CD4-positive, alpha-beta T cell treated with Interleukin-17A for 1 hour (primary cell): Measurements from ENCODE around the gene MAP3K5.
"Not testable (repeated sequence)": the region's sequence is repeated elsewhere in the genome, so short reads cannot be mapped to it uniquely, and the experiment has no call there.

ENCODE experiments used
- DNase-seq: peaks from one replicate; pipeline ENCODE4 v3.0.0-alpha.2; 2020

Gene MAP3K5

DNA sequence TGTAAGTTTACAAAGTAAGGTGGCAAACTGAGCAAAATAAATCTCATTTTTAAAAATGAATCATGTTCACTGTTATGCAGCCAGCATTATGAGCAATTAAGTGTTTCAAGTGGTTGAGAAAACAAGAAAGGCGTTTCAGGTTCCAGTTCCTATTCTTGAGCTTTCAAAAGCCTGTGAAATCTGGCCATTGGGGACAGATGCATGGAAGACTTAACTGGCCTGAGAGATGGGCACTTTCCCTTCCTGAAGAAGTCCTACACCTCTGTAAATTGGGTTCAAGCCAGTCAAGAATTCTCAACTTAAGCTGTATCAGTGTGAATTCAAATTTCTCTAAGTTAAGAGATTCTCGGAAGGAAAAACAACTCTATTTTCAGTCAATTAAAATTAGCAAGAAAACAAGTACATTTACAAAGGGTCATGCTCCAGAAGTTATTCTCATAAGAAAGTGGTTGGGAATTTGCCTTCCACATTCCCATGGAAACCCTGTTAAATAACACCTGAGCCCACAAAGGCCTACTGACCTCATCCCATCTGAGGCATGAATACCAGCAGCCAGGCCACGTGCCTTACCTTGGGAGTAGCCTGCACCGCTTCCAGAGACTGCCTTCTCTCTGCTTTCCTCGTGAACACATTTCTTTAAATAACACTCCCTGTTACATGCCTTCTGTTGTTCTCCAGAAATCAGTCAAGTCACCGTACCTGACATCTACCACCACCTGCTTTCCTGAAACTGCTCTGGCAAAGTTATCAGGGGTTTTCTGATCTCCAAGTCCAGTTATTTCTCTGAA is 19.4 kb downstream of the MAP3K5 start:
- DNase-seq, result no peak

DNA sequence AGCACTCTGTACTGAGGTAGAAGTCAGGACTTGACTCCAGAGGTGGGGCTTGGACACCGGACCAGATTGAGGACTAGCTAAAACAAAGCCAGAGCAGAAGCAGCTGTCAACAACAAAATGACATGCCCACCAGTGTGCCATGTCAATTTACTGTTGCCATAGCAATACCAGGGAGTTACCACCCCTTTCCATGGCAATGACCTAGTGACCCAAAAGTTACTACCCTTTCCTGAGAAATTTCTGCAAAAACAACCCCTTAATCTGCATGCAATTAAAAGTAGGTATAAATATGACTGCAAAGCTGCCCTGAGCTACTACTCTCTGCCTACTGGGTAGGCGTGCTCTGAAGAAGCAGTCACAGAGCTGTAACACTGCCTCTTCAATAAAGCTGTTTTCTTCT is 21.0 kb downstream of the MAP3K5 start:
- DNase-seq, result peak; percentile 44

DNA sequence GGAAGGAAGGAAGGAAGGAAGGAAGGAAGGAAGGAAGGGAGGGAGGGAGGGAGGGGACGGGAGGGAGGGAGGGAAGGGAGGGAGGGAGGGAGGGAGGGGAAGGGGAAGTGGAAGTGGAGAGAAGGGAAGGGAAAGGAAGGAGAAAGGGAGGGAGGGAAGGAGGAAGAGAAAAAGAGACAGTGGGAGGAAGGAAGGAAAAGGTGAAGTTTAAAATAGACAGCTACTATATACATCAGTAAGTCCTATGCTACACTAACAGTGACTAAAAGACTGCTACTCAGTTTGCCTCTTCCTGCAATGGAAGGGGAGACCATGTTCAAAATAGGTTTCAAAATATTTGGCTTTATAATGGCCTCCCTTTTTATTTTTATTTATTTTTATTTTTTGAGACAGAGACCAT is 22.5 kb downstream of the MAP3K5 start:
- DNase-seq, result no peak

DNA sequence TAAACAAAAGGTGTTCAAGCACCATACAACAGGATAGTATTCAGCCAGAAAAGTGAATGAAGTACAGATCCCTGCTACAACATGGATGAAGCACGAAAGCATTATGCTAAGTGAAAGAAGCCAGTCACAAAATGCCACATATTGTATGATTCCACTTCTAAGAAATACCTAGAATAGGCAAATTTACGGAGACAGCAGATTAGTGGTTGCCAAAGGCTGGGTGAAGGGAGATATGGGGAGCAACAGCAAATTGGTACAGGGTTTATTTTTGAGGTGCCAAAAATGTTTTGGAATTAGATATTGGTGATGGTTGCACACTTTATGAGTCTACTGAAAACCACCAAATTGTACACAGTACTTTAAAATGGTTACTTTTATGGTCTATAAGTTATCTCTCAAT is 23.2 kb downstream of the MAP3K5 start:
- DNase-seq, result no peak

DNA sequence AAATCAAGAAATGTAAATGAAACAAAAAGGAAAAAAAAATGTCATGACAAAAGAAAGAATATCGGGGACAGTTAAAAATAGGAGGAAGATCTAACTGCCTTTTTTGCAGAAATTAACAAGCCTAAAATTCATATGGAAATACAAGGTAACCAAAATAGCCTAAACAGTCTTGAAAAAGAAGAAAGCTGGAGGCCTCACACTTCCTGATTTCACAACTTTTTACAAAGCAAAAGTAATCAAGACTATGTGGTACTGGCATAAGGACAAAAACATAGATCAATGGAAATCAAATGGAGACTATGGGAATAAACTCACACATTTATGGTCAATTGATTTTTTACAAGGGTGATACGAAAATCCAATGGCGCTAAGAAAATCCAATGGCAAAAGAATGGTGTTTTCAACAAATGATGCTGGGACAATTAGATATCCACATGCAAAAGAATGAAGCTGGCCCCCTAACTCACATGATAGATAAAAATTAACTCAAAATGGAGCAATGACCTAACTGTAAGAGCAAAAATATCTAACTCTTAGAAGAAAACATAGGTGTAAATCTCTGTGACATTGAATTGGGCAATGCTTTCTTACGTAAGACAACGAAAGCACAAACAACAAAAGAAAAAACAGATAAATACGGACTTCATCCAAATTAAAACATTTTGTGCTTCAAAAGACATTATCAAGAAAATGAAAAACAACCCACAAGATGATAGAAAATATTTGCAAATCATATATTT is 24.5 kb downstream of the MAP3K5 start:
- DNase-seq, result no peak

DNA sequence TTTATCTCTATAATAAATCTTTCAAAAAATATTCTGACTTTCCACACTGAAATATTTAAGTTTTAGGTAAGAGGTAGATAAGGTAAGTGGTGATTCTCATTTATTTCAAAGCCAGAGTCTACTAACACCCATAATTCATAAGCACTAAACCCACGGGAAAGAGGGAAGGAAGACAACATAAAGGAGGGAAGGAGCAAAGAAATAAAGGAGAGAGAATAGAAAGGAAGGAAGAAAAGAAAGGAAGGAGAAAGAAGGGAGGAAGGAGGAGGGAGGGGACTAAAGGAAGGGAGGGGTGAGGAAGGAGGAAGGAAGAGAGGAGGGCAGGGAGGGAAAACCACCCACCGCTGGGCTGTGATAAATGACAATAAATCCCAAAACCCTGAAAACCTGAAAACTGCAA is 25.2 kb downstream of the MAP3K5 start:
- DNase-seq, result no peak

DNA sequence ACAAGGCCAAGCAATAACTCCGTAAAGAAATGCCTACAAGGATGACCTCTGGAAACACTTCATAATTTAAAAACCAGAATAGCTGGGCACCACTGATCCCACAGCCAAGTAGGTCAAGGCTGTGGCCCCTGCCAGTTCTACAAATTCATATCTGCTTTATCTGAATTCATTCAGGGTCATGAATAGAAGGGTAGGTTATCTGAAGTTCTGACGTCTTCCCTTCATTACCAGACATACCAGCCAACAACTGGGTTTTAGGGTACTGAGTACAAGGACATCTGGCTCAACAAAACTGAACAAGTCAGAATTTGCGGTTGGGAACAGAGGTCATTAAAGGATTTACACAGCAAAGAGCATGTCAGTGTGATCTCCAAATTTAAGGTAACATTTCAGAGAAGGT is 26.0 kb downstream of the MAP3K5 start:
- DNase-seq, result no peak

DNA sequence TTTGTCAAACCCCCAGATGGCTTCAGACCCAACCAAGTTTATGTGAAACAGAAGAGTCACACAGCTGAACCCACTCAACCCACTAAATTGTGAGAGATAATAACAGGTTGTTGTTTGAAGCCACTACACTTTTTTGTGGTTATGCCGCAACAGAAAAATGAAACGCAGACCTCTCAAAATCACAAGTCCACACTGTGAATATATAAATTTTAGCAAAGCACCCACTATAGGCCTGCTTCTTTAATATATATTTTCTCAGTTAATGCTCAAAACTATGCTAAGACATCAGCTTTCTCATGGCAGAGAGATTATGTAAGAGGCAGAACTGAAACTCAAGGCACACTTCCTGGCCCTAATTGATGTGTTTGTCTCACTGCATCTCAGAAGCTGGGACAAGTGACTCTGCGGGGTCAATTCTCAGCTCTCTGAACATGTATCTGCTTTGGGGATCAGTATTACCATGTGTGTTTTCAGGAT is 27.7 kb downstream of the MAP3K5 start:
- DNase-seq, result peak; percentile 55

DNA sequence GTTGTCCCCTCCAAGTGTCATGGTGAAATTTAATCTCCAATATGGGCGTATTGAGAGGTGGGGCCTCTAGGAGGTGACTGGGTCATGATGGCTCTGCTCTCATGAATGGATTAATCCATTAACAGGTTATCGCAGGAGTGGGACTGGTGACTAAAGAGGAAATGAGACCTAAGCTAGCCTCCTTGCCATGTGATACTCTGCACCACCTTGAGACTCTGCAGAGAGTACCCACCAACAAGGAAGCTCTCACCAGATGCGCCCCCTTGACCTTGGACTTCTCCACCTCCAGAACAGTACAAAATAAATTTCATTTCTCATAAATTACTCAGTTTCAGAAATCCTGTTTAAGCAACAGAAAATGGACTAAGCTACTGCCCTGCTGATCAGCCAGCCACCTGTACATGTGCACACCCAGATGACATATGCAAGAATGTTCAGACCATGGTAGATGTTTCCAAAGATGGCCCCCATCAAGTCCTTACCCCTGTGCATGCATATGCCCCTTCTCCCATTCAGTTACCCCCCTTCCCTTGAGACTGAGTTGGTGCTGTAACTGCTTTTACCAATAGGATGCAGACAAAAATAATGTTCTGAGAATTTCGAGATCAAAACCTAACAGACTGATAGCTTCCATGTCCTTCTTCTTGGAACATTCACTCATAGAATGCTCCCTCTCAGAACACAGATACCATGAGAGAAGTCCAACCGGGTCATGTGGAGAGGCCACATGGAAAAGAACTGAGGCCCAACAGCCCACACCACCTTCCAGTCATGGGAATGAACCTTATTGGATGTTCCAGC is 28.4 kb downstream of the MAP3K5 start:
- no peak for DNase-seq

DNA sequence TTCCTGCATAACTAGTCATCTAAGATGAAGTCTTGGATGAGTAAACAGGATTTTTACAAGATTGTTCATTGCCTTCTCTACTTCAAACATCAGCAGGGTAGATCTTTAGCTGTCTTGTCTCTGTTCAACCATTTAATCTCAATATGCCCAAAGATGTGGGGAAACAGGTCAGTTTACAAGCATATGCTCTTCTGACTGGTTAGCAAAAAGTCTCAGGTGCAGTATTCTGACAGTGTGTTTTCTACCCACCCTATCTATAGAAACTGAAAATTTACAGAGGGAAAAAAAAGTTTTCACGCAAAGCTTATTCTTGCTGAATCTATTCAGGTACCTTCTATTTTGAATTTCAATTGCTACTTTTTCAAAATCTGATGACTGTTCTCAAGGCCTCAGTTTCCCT is 29.0 kb downstream of the MAP3K5 start:
- no peak for DNase-seq

DNA sequence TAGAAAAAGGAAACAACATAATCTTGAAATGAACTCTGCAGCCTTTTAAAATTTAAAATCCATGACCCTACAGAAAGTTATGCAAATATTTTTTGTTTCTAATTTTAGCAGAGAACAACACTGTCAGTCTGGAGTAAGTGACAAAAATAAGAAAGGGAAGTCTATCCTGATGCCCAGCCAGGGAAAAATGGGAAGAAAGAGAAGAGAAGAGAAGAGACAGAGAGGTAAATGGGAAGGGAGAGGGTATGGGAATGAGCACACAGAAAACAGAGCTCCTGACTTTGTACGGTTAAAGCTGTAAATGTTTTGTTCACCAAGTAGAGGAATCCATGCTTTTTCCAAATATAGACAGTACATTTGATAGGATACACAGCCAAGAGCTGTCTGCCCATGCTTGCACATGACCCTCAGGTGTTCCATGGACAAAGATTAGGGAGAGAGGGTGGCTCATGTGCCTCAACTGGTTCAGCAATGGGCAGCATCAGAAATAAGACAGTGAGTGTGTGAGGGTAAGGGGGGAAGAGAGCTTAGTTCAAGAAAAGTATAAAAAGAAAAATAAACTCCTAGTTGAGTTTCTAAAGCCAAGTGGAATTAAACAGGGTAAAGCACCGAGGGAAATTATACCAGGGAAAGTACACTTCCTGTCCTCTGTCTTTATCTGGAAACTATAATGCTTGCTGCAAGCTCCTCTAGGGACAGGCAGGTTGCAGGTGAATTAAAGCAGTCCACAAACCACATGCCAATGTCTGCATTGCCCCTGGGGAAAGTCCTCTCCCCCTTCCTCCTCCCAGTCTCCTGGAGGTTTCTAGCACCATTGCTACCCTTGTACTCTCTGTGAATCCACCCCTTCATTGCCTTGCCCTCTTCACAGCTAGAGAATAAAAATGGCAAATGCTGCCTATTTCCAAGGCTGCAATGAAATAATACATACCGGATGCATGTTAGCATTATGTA is 30.0 kb downstream of the MAP3K5 start:
- no peak for DNase-seq

DNA sequence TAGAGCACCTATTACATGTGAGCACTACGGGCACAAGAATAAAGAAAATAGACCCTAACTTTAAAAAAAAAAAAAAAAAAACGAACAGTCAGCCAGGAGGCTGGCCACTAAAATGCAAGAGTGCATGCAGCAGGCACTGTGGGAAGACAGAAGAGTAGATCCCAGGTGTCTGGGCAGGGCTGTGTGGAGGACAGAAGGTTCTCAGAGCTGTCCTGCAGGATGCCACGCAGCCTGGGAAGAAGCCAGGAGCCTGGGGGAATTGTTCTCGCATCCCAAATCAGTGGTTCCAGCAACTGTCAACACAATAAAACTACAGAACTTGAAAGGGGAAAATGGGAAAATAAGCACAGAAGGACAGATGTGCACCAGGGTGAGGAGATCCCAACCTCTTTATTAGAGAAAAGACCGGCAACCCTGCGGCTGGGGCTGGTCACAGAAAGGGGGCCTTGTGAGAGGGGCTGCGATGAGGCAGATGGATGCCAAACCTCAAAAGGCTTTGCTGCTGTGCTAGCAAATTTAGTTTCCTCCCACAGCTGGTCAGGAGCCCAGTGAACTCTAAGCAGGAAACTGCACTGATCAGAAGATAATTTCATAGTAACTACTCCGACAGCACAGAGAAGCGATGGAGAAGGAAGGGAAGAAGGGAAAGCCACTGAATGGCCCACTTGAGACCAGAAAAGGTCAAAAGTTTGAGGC is 30.9 kb downstream of the MAP3K5 start:
- peak; percentile 57 for DNase-seq

DNA sequence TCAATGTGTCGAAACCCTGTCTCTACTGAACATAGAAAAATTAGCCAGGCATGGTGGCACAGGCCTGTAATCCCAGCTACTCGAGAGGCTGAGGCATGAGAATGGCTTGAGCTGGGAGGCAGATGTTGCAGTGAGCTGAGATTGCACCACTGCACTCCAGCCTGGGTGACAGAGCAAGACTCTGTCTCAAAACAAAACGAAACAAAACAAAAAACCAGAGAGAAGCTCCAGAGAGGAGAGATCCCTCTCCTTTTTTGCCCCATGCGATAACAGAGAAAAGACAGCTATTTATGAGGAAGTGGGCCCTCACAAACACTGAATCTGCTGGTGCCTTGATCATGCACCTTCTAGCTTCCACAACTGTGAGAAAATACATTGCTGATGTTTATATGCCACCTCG is 31.5 kb downstream of the MAP3K5 start:
- not testable (repeated sequence) for DNase-seq

DNA sequence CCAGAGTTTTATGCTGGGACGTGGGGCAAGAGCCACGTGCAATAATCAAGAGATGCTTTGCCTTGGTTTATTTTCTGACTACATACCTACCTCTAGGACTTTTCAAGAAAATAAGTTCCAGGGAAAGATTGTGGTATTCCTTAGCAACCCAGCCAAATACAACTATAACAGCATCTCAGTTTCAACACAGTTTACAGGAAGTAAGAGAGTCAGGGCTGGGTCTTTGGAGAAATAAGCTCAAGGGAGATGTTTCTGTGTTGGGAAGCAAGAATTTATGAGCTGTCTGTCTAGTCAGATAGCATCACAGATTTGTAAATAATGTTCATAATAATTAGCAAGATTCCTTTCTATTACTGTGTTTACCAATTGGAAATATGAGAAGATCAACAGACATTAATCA is 35.1 kb downstream of the MAP3K5 start:
- no peak for DNase-seq

DNA sequence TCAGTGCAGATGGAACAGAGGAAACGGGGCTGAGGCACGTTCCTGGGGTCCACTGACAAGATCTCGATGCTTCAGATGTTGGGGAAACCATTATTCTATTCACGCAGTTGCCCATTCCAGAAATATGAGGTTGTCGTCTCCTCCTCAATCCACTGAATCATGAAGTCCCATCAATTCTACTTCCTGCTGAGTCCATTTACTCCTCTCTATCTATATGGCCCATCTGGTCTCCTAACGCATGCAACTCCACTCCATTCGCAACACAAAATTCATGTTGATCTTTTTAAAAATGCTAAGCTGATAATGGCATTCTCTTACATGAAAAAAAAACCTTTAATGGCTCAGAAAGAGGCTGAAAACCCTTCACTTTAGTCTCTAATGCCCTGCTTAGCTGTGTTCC is 37.5 kb downstream of the MAP3K5 start:
- no peak for DNase-seq

DNA sequence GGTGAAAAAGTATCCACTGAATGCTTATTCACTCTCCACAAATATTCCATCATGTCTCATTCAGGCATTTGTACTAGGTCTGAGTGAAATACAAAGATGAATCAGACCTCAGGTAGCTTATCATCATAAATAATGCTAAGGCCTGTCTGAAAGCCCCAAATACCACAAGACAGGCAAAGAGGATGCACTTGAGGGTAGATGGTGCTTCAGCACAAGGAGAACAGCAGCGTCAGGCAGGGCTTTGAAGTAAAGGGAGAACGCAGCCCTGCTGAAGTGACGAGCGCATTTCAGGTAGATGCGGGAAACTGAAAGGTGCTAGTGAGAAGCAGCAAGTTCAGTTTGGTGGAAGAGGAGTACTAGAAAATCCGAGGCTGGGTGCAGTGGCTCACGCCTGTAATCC is 38.7 kb downstream of the MAP3K5 start:
- peak; percentile 82 for DNase-seq

DNA sequence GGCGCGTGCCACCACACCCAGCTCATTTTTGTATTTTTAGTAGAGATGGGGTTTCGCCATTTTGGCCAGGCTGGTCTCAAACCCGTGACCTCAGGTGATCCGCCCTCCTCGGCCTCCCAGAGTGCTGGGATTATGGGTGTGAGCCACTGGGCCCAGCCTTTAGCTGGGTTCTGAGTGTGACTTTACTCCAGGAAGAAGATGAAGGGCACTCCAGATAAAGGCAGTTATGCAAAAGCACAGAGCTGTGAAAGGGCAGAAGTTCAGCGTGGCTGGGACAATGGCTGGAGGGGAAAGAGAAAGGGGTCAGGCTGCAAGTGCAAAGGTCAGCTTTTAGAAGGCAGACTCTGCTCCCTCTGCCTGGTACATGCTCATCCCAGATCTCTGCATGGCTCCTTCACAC is 39.7 kb downstream of the MAP3K5 start:
- no peak for DNase-seq

DNA sequence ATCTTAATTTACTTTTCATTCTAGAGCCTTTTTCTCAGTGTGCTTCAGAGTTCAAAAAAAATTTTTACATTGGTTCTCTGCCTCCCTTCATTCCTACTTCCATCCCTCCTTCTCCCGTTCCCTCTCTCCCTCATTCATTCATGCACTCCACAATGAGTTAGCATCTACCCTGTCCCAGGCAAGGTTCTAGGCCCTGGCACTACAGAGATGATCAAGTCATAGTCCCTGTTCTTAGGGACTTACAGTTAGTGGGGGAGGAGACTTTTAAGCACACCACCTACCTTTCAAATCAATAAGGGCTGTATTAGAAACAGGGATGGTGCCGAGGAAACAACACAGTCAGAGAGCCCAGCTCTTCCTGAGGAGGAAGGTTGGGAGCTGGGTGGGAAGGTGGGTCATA is 40.3 kb downstream of the MAP3K5 start:
- DNase-seq, result no peak

DNA sequence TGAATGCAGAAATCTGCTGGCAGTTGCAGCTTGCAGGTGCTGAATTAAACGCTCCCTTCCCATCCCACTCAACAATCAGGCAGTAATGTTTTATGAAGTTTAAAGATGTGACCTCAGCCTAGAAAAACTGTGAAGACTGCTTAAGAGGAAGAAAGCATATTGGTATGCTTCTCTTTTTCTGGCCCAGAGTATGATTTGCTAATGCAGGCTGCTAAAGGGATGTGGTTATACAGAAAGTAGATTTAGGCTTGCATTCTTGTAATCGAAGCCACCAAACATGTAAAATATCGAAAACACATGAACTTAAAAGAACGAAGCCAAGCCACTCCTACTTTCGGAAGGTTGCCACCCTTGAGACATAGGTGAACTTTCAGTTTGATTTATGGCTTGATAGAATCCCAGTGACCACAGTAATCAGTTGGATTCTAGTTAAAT is 40.7 kb downstream of the MAP3K5 start:
- peak; percentile 67 for DNase-seq

DNA sequence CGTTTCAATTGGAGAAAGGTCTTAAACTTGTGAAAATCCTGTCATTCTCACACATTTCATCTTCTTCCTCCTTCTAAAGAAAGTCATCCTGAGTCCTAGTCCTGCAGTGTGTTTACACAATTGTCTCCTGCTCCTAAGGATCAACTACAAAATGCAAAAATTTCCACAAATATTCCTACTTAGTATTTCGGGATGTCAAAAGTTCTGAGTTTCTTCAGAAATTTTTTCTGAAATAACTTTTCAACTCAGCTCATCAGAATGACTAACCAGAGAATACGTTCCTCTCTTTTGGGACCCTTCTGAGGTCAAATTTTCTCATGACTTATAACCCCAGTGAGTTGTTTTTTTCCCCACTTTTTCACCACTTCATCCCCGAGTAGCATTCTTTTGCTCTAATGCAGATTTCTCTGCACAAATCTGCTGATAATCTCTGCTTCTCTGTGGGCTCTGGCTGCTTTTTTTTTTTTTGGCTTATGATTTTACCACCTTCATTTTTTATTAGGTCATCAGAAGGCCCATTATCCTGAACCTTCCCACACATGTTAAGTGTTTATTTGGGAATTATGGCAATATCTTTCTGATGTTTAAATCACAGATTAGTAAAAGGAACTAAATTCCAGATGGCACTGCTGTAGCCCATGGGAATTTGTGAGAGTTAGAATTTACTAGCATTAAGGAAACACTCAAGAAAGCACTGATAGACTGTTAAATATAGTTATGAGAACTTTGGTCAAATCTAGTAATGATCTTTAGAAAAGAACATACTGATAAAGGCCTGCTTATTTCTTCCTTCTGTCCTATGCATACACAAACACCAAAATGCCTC is 41.4 kb downstream of the MAP3K5 start:
- DNase-seq, result no peak
